K562 (cell line): ENCODE results near the gene SMIM15. TPM values are rescaled to one million over a fixed set of nuclear protein-coding genes. Genes with fewer than 3 reads are reported as not detected.

Source experiments
- ATAC-seq: fragments of 200-7000 bp; cut with Tn5 transposase; 3 replicates; pipeline ENCODE4 v1.9.1; 2020; ENCODE audit warnings: moderate library complexity
- BruUV-seq: library from RNA; stranded (reverse); fragments of 400-500 nt; replicated peaks from 2 replicates; lab custom pipeline; 2021; lab: Mats Ljungman, UMichigan
- CTCF ChIA-PET: fragments of 300-600 bp; formaldehyde crosslinking; extraction: SDS; loops from one replicate; lab custom pipeline; 2021; ENCODE audit warnings: low intra/inter-chr PET ratio; lab: Yijun Ruan, JAX
- POLR2A ChIA-PET: fragments of 300-600, 350-650 bp; sonication (Branson Sonifier 250); formaldehyde crosslinking; extraction: SDS; loops from one replicate; lab custom pipeline; 2021; ENCODE audit warnings: antibody characterized with exemption, inconsistent platforms; lab: Yijun Ruan, JAX
- DNase-seq, 4 experiments: peaks; one replicate each; pipeline versions ENCODE4 v3.0.0 to v3.0.0-alpha.2; 2011 to 2018; ENCODE audit warnings: low spot score in 3 of 4, mixed read lengths in 3 of 4; ENCODE audit errors: extremely low read depth in 1 of 4
- FAIRE-seq: peaks from 2 replicates; lab custom pipeline; 2011; peaks lifted over from hg19 to GRCh38; lab: Jason Lieb, UNC
- H2AFZ ChIP-seq: 2 replicates; pipeline ENCODE4 v1.6.0; 2011; ENCODE audit warnings: low read depth, low read length, control low read depth, inconsistent platforms
- H3K27ac ChIP-seq: fragments of 200-600 bp; 3 replicates; pipeline ENCODE4 v1.8.0; 2011; ENCODE audit warnings: low read depth, mild to moderate bottlenecking, control low read depth, inconsistent platforms, low read length, moderate library complexity, mixed read lengths; ENCODE audit errors: extremely low read depth
- H3K27me3 ChIP-seq, 2 experiments: fragments of 300-600 bp in 1 of 2; 2 replicates in 1 of 2; 3 replicates in 1 of 2; pipeline versions ENCODE4 v1.6.0 to v1.8.0; 2011; ENCODE audit warnings: inconsistent platforms in 2 of 2, low read length in 2 of 2, mild to moderate bottlenecking in 1 of 2, mixed read lengths in 1 of 2, moderate library complexity in 1 of 2; ENCODE audit not compliant: control insufficient read depth in 2 of 2, insufficient read depth in 2 of 2
- H3K36me3 ChIP-seq: fragments of 300-600 bp; 3 replicates; pipeline ENCODE4 v1.8.0; 2011; ENCODE audit warnings: mild to moderate bottlenecking, low read length, inconsistent platforms; ENCODE audit not compliant: control insufficient read depth, insufficient read depth
- H3K4me1 ChIP-seq, 2 experiments: fragments of 200-600 bp in 1 of 2; replicated peaks in 1 of 2; 2 replicates in 1 of 2; 3 replicates in 1 of 2; pipeline versions ENCODE4 v1.5.1 to v1.8.0; 2011; ENCODE audit warnings: inconsistent platforms in 2 of 2, low read length in 2 of 2, mild to moderate bottlenecking in 1 of 2, mixed read lengths in 1 of 2, moderate library complexity in 1 of 2; ENCODE audit not compliant: control insufficient read depth in 2 of 2, insufficient read depth in 2 of 2
- H3K4me2 ChIP-seq: 2 replicates; pipeline ENCODE4 v1.6.1; 2011; ENCODE audit warnings: low read length, control low read depth, inconsistent platforms, mixed read lengths; ENCODE audit not compliant: insufficient read depth
- H3K4me3 ChIP-seq: fragments of 200-600 bp; sonication (generic), shearing (Covaris generic); 2 replicates; pipeline ENCODE4 v1.5.1; 2016; ENCODE audit warnings: control low read depth, inconsistent platforms
- H3K79me2 ChIP-seq: fragments of 200-600 bp; 3 replicates; pipeline ENCODE4 v1.8.0; 2011; ENCODE audit warnings: low read length, inconsistent platforms; ENCODE audit not compliant: control insufficient read depth, insufficient read depth
- H3K9ac ChIP-seq, 2 experiments: 2 replicates each; pipeline versions ENCODE4 v1.6.0 to v1.6.1; 2011; ENCODE audit warnings: low read depth in 2 of 2, low read length in 2 of 2, control low read depth in 1 of 2, inconsistent platforms in 1 of 2, mild to moderate bottlenecking in 1 of 2, mixed read lengths in 1 of 2; ENCODE audit not compliant: insufficient read depth in 1 of 2
- H3K9me1 ChIP-seq: one replicate; pipeline ENCODE4 v1.6.0; 2011; ENCODE audit warnings: inconsistent platforms, mild to moderate bottlenecking, low read length, moderate library complexity; ENCODE audit not compliant: control insufficient read depth, insufficient read depth
- H3K9me3 ChIP-seq: replicated peaks from 2 replicates; pipeline ENCODE4 v1.5.1; 2011; ENCODE audit warnings: low read depth, low read length, inconsistent platforms; ENCODE audit not compliant: control insufficient read depth, insufficient read depth
- H4K20me1 ChIP-seq: replicated peaks from 2 replicates; pipeline ENCODE4 v1.6.1; 2011; ENCODE audit warnings: low read length, inconsistent platforms, mixed read lengths; ENCODE audit not compliant: control insufficient read depth, insufficient read depth
- CEBPB ChIP-seq: fragments of 450-650 bp; IDR thresholded peaks from 2 replicates; pipeline ENCODE4 v1.6.1; 2016; ENCODE audit warnings: missing genetic modification characterization, missing compliant biosample characterization
- CTBP1 ChIP-seq: fragments of 450-650 bp; IDR thresholded peaks from 2 replicates; pipeline ENCODE4 v1.6.1; 2016; ENCODE audit warnings: borderline replicate concordance
- E2F3 ChIP-seq: fragments of 250-450 bp; sonication (Bioruptor Pico); IDR thresholded peaks from 2 replicates; pipeline ENCODE4 v1.4.0; 2020; ENCODE audit warnings: mild to moderate bottlenecking
- EHMT2 ChIP-seq: fragments of 450-650 bp; IDR thresholded peaks from 2 replicates; pipeline ENCODE4 v1.6.1; 2018; ENCODE audit warnings: antibody characterized with exemption
- FOXJ2 ChIP-seq: fragments of 200-800 bp; sonication (Bioruptor generic); IDR thresholded peaks from 2 replicates; pipeline ENCODE4 v1.6.1; 2016; ENCODE audit warnings: missing genetic modification characterization, missing compliant biosample characterization
- MAFF ChIP-seq: IDR thresholded peaks from 2 replicates; pipeline ENCODE4 v1.6.1; 2012; ENCODE audit warnings: low read length, improper control_type of control experiment
- MEF2D ChIP-seq: conservative IDR thresholded peaks from 2 replicates; pipeline ENCODE4 v1.6.1; 2016; ENCODE audit warnings: low read depth, missing genetic modification characterization, missing compliant biosample characterization
- NR2F6 ChIP-seq: fragments of 450-650 bp; formaldehyde crosslinking; IDR thresholded peaks from 2 replicates; pipeline ENCODE4 v1.4.0; 2020; ENCODE audit warnings: mild to moderate bottlenecking
- NR3C1 ChIP-seq: sonication (generic); formaldehyde crosslinking; IDR thresholded peaks from 2 replicates; pipeline ENCODE4 v1.8.1; 2022; ENCODE audit warnings: missing genetic modification reagents
- NUFIP1 ChIP-seq: fragments of 450-650 bp; IDR thresholded peaks from 2 replicates; pipeline ENCODE4 v1.6.1; 2018; ENCODE audit not compliant: partially characterized antibody
- PHB2 ChIP-seq: fragments of 450-650 bp; IDR thresholded peaks from 2 replicates; pipeline ENCODE4 v1.6.1; 2017; ENCODE audit warnings: low read depth
- PHF21A ChIP-seq: fragments of 450-650 bp; IDR thresholded peaks from 2 replicates; pipeline ENCODE4 v1.6.1; 2017; ENCODE audit warnings: low read depth, borderline replicate concordance
- SOX6 ChIP-seq: fragments of 450-650 bp; IDR thresholded peaks from 2 replicates; pipeline ENCODE4 v1.6.1; 2014; ENCODE audit warnings: mild to moderate bottlenecking
- TRIM28 ChIP-seq: fragments of 450-650 bp; IDR thresholded peaks from 2 replicates; pipeline ENCODE4 v1.6.1; 2017
- ZC3H4 ChIP-seq: sonication (generic); formaldehyde crosslinking; IDR thresholded peaks from 2 replicates; pipeline ENCODE4 v1.9.0; 2021; ENCODE audit warnings: missing genetic modification reagents, borderline replicate concordance
- ZSCAN32 ChIP-seq: fragments of 450-650 bp; formaldehyde crosslinking; IDR thresholded peaks from 2 replicates; pipeline ENCODE4 v1.4.0; 2020; ENCODE audit warnings: mild to moderate bottlenecking, moderate library complexity
- WGBS: fragments of 100-300 bp; shearing (Covaris generic); methylation state at CpG from one replicate; pipeline ENCODE4 v1.1.6; 2016; ENCODE audit warnings: low coverage, mixed read lengths; ENCODE audit not compliant: insufficient coverage; ENCODE audit errors: missing lambda C conversion rate; 5-methylcytosine and 5-hydroxymethylcytosine counted together
- in situ Hi-C: fragments of 300-500 bp; cut with MboI; formaldehyde crosslinking; loops from 4 replicates; pipeline ENCODE4 v1.15.0; 2018; ENCODE audit warnings: inconsistent platforms, mixed read lengths
- intact Hi-C: fragments of 100-400 bp; cut with micrococcal nuclease; formaldehyde crosslinking; loops from 2 replicates; pipeline ENCODE4 v1.14.2; 2022
- polyA plus RNA-seq, 8 experiments: library from polyadenylated mRNA; depleted of rRNA in 4 of 8; stranded (reverse) in 5 of 8; unstranded in 3 of 8; fragments of >200 nt; fragmentation: Nextera tagmentation in 2 of 8; fragmentation: Illumina TruSeq in 1 of 8; extraction: Ambion mirVana in 2 of 8; extraction: Trizol in 1 of 8; gene quantifications; 2 replicates each; pipeline versions ENCODE4 v1.2.1 to v1.2.3, GENCODE V29; 2011 to 2014; ENCODE audit warnings: inconsistent platforms in 1 of 8, missing spikeins in 1 of 8
- total RNA-seq, 7 experiments: library from RNA; depleted of rRNA in 6 of 7; stranded (reverse); fragments of >200 nt in 6 of 7; fragmentation: Illumina TruSeq in 2 of 7; extraction: Trizol in 2 of 7; gene quantifications; 2 replicates each; pipeline versions ENCODE4 v1.2.1 to v1.2.3, GENCODE V29; 2011 to 2021; ENCODE audit warnings: low replicate concordance in 1 of 7
- TF ChIP-seq, protein P1 (sequence below): sonication (generic); formaldehyde crosslinking; IDR thresholded peaks from 2 replicates; pipeline ENCODE4 v1.8.1; 2023; ENCODE audit warnings: mild to moderate bottlenecking, missing genetic modification reagents, moderate library complexity
- TF ChIP-seq, protein P2 (sequence below): sonication (generic); IDR thresholded peaks from 2 replicates; pipeline ENCODE4 v1.6.1; 2016
- TF ChIP-seq, protein P3 (sequence below): fragments of 450-650 bp; formaldehyde crosslinking; IDR thresholded peaks from 2 replicates; pipeline ENCODE4 v1.4.0; 2020; ENCODE audit warnings: mild to moderate bottlenecking, moderate library complexity

SMIM15 gene
- total and polyA plus RNA-seq, 9 of the 15 experiments (the other 6 are each of a cell fraction or from before 2014, with no cell fraction given), result 16.6 to 124 (median 82.0) TPM

DNA sequence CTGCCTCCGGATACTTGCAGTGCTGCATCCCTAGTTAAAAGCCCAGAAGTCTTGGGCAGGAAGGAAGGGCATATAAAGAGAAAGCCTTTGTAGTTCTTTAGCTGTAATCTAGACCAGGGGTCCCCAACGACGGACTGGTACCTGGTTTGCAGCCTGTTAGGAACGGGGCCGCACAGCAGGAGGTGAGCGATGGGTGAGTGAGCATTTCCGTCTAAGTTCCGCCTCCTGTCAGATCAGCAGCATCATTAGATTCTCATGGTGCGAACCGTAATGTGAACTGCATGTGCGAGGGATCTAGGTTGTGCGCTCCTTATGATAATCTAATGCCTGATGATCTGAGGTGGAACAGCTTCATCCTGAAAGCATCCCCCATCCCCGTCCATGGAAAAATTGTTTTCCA is 1.6 kb upstream of the SMIM15 start (continued):
- TF ChIP-seq MAFF, result no peak
- TF ChIP-seq MEF2D (tag), result no peak
- TF ChIP-seq, all 486 proteins: peak for 0

DNA sequence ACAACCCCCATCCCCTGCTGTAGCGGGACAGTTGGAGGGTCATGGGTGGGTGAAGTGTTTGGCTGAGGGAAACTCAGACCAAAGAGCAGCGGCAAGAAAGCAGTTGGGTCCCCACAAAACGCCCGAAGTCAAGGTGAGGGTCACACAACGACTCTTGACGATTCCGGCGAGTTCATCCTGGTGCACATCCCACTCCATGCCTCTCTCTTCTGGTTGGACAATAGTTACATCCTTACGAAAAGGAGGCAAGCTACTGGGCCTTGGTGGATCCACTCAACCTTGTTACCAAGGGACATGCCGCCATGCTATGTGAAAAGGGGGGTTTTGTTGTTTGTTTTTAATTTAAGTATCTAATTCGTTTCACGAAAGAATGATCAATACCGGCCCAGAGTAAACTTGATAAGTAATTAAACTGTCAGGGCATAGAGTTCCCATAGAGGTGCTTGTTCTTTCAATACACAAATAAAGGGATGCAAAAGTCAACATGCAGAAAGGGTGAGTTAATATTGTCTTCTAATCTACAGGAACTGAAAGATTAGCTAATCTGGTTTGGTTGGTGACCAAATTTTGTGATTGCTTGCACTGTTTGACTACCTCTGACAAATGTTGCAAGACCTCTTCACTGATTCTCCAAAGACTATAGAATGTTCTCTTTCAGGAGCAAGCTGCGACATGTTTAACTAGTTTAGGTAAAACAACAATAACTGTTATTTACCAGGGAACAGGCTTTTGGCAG is 732 bp upstream of the SMIM15 start:
- Histone ChIP-seq H3K9ac (peak overlapping the region; percentile 95 to 100), H3K27me3 (no peaks in the 10 kb centered on the region), H3K4me3 (peak overlapping the region; percentile 69), H3K36me3 (peaks cover 27% of the 10 kb centered on the region), H4K20me1 (no peaks in the 10 kb centered on the region), H2AFZ (peak overlapping the region; percentile 97), H3K27ac (peak overlapping the region; percentile 97), H3K4me1 (peaks cover 0 to 18% of the 10 kb centered on the region in 2 experiments; a peak in 3 of 5 replicates), H3K9me1 (no peaks in the 10 kb centered on the region), H3K9me3 (no peaks in the 10 kb centered on the region), H3K79me2 (peaks cover 59% of the 10 kb centered on the region), H3K4me2 (peak overlapping the region; percentile 99)
- peak; percentile 30 for ATAC-seq
- intact Hi-C loops, result loop anchor here (5.0 to 10.0 kb wide), 4 partner anchors 108 to 318 kb away; partner anchors contain the start of genes ELOVL7 and ZSWIM6
- DNase-seq, result peak in 1 of 4 experiments; percentile 53
- ChIA-PET CTCF (no interaction called here), POLR2A (interaction anchor here (0.9 to 2.2 kb wide), 4 partner anchors 10 to 106 kb away, joined by 3 to 10 read pairs (median 3); no protein-coding TSS in a partner anchor)
- in situ Hi-C loops, result no loop called here
- BruUV-seq, result TSS peak; percentile 76
- 3% methylated on average over 14 of the region's 14 CpGs for WGBS
- FAIRE-seq, result peak; percentile 77
- TF ChIP-seq TRIM28 (no peak), ZC3H4 (CRISPR knock-in tag) (peak; percentile 60; the same call in 1 of the 2 replicates), FOXJ2 (tag) (0 out of 2 replicates have a peak, but pooled peaks have one; percentile 43), PHB2 (no peak), EHMT2 (peak; percentile 44; the same call in 1 of the 2 replicates), SOX6 (no peak), NR3C1 (CRISPR knock-in tag) (no peak), ZSCAN32 (CRISPR knock-in tag) (0 out of 2 replicates have a peak, but pooled peaks have one; percentile 7), NR2F6 (0 out of 2 replicates have a peak, but pooled peaks have one; percentile 22), PHF21A (no peak), NUFIP1 (no peak), E2F3 (peak; percentile 51; the same call in 1 of the 2 replicates), CEBPB (tag) (peak; percentile 37; the same call in 1 of the 2 replicates), CTBP1 (0 out of 2 replicates have a peak, but pooled peaks have one; percentile 10)
- TF ChIP-seq, protein P1, sequence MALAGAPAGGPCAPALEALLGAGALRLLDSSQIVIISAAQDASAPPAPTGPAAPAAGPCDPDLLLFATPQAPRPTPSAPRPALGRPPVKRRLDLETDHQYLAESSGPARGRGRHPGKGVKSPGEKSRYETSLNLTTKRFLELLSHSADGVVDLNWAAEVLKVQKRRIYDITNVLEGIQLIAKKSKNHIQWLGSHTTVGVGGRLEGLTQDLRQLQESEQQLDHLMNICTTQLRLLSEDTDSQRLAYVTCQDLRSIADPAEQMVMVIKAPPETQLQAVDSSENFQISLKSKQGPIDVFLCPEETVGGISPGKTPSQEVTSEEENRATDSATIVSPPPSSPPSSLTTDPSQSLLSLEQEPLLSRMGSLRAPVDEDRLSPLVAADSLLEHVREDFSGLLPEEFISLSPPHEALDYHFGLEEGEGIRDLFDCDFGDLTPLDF (CRISPR knock-in tag), result 0 out of 2 replicates have a peak, but pooled peaks have one; percentile 1
- TF ChIP-seq, protein P2, sequence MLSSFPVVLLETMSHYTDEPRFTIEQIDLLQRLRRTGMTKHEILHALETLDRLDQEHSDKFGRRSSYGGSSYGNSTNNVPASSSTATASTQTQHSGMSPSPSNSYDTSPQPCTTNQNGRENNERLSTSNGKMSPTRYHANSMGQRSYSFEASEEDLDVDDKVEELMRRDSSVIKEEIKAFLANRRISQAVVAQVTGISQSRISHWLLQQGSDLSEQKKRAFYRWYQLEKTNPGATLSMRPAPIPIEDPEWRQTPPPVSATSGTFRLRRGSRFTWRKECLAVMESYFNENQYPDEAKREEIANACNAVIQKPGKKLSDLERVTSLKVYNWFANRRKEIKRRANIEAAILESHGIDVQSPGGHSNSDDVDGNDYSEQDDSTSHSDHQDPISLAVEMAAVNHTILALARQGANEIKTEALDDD, result peak; percentile 81
- TF ChIP-seq, protein P3, sequence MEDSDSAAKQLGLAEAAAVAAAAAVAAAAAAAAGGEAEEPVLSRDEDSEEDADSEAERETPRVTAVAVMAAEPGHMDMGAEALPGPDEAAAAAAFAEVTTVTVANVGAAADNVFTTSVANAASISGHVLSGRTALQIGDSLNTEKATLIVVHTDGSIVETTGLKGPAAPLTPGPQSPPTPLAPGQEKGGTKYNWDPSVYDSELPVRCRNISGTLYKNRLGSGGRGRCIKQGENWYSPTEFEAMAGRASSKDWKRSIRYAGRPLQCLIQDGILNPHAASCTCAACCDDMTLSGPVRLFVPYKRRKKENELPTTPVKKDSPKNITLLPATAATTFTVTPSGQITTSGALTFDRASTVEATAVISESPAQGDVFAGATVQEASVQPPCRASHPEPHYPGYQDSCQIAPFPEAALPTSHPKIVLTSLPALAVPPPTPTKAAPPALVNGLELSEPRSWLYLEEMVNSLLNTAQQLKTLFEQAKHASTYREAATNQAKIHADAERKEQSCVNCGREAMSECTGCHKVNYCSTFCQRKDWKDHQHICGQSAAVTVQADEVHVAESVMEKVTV (CRISPR knock-in tag), result 0 out of 2 replicates have a peak, but pooled peaks have one; percentile 1
